HCT116 (cell line): ENCODE results near the gene CD99L2. TPM values are rescaled to one million over a fixed set of nuclear protein-coding genes. Genes with fewer than 3 reads are reported as not detected.

ENCODE experiments used
- ATAC-seq: fragments of 200-7000 bp; cut with Tn5 transposase; 2 replicates; pipeline ENCODE4 v1.9.1; 2020; ENCODE audit warnings: mild to moderate bottlenecking, moderate library complexity
- BruUV-seq: library from RNA; stranded (reverse); fragments of 400-500 nt; replicated peaks from 2 replicates; lab custom pipeline; 2021; lab: Mats Ljungman, UMichigan
- CTCF ChIA-PET: fragments of 300-600 bp; sonication (Branson Sonifier 250); formaldehyde crosslinking; loops from one replicate; lab custom pipeline; 2021; ENCODE audit warnings: antibody characterized with exemption; lab: Charles Lee
- POLR2A ChIA-PET: fragments of 300-600, 350-600 bp; sonication (Branson Sonifier 250); formaldehyde crosslinking; loops from one replicate; lab custom pipeline; 2021; ENCODE audit warnings: antibody characterized with exemption; lab: Charles Lee
- RAD21 ChIA-PET, 2 experiments: fragments of 300-600 bp; sonication (Branson Sonifier 250); formaldehyde crosslinking; loops; one replicate each; lab custom pipeline; 2023; ENCODE audit warnings: low total read pairs in 2 of 2; ENCODE audit not compliant: uncharacterized antibody in 2 of 2, unreplicated experiment in 2 of 2, low non-redundant PET in 1 of 2; lab: Charles Lee
- DNase-seq: peaks from one replicate; pipeline ENCODE4 v3.0.0-alpha.2; 2010; ENCODE audit warnings: low read depth, low spot score
- H2AFZ ChIP-seq: fragments of 200-600 bp; shearing (Covaris generic), sonication (generic); 2 replicates; pipeline ENCODE4 v1.6.1; 2017; ENCODE audit warnings: low read depth, mixed run types, mixed read lengths, antibody characterized with exemption, low read length; ENCODE audit not compliant: poor library complexity, severe bottlenecking
- H3K27ac ChIP-seq: 2 replicates; pipeline ENCODE4 v1.5.1; 2012; ENCODE audit warnings: low read depth, low read length
- H3K27me3 ChIP-seq: fragments of 200-600 bp; sonication (generic); 2 replicates; pipeline ENCODE4 v1.6.1; 2016; ENCODE audit warnings: mixed run types, low read length, mixed read lengths; ENCODE audit not compliant: insufficient read depth
- H3K36me3 ChIP-seq, 2 experiments: fragments of 200-500 bp in 1 of 2; fragments of 200-600 bp in 1 of 2; sonication (Bioruptor generic) in 1 of 2; sonication (generic) in 1 of 2; 2 replicates each; pipeline versions ENCODE4 v1.5.1 to v1.6.1; 2014 to 2016; ENCODE audit warnings: low read length in 2 of 2, inconsistent platforms in 1 of 2, mixed read lengths in 1 of 2, mixed run types in 1 of 2; ENCODE audit not compliant: insufficient read depth in 2 of 2, control insufficient read depth in 1 of 2
- H3K4me1 ChIP-seq, 2 experiments: fragments of 200-600 bp in 1 of 2; sonication (generic) in 1 of 2; 2 replicates each; pipeline versions ENCODE4 v1.5.1 to v1.6.1; 2012 to 2017; ENCODE audit warnings: low read length in 2 of 2, inconsistent platforms in 1 of 2, mild to moderate bottlenecking in 1 of 2, mixed read lengths in 1 of 2, mixed run types in 1 of 2, moderate library complexity in 1 of 2; ENCODE audit not compliant: insufficient read depth in 2 of 2, control insufficient read depth in 1 of 2
- H3K4me2 ChIP-seq: fragments of 200-600 bp; sonication (generic); 2 replicates; pipeline ENCODE4 v1.6.1; 2017; ENCODE audit warnings: mixed run types, low read length, mixed read lengths
- H3K4me3 ChIP-seq, 2 experiments: fragments of 200-600 bp in 1 of 2; sonication (generic) in 1 of 2; replicated peaks in 1 of 2; 2 replicates each; pipeline ENCODE4 v1.5.1; 2011 to 2016; ENCODE audit warnings: low read length in 2 of 2, control low read depth in 1 of 2, low read depth in 1 of 2, mild to moderate bottlenecking in 1 of 2, mixed read lengths in 1 of 2, mixed run types in 1 of 2
- H3K79me2 ChIP-seq: fragments of 200-600 bp; sonication (generic); 2 replicates; pipeline ENCODE4 v1.6.1; 2017; ENCODE audit warnings: mild to moderate bottlenecking, mixed run types, low read length, moderate library complexity, mixed read lengths; ENCODE audit not compliant: insufficient read depth
- H3K9ac ChIP-seq: fragments of 200-600 bp; sonication (generic); 2 replicates; pipeline ENCODE4 v1.6.1; 2016; ENCODE audit warnings: low read length, mixed read lengths
- H3K9me2 ChIP-seq: fragments of 200-600 bp; sonication (generic), shearing (Covaris generic); 2 replicates; pipeline ENCODE4 v1.6.1; 2017; ENCODE audit warnings: mixed run types, mild to moderate bottlenecking, moderate library complexity; ENCODE audit not compliant: insufficient read depth
- H3K9me3 ChIP-seq, 2 experiments: fragments of 200-500 bp in 1 of 2; fragments of 200-600 bp in 1 of 2; sonication (Bioruptor generic) in 1 of 2; sonication (generic) in 1 of 2; 2 replicates each; pipeline ENCODE4 v1.6.1; 2014 to 2017; ENCODE audit warnings: low read length in 2 of 2, mixed read lengths in 2 of 2, inconsistent platforms in 1 of 2, low read depth in 1 of 2, mild to moderate bottlenecking in 1 of 2, mixed run types in 1 of 2, moderate library complexity in 1 of 2; ENCODE audit not compliant: control insufficient read depth in 1 of 2, insufficient read depth in 1 of 2
- H4K20me1 ChIP-seq: fragments of 200-600 bp; sonication (generic), shearing (Covaris generic); 2 replicates; pipeline ENCODE4 v1.6.1; 2017; ENCODE audit warnings: mixed run types, mild to moderate bottlenecking, moderate library complexity; ENCODE audit not compliant: insufficient read depth
- CEBPB ChIP-seq: IDR thresholded peaks from 2 replicates; pipeline ENCODE4 v1.6.1; 2012; ENCODE audit warnings: low read depth
- EZH2phosphoT487 ChIP-seq: fragments of 200-600 bp; IDR thresholded peaks from 2 replicates; pipeline ENCODE4 v1.6.1; 2018; ENCODE audit warnings: antibody characterized with exemption, borderline replicate concordance
- FOSL1 ChIP-seq: IDR thresholded peaks from 2 replicates; pipeline ENCODE4 v1.6.1; 2012; ENCODE audit warnings: low read depth
- JUND ChIP-seq: IDR thresholded peaks from 2 replicates; pipeline ENCODE4 v1.6.1; 2012
- MAX ChIP-seq: IDR thresholded peaks from 2 replicates; pipeline ENCODE4 v1.6.1; 2012
- POLR2A ChIP-seq: IDR thresholded peaks from 2 replicates; pipeline ENCODE4 v1.7.0; 2011; ENCODE audit warnings: borderline replicate concordance; ENCODE audit not compliant: insufficient read depth, insufficient read length; ENCODE audit errors: extremely low read depth
- POLR2AphosphoS5 ChIP-seq: IDR thresholded peaks from 2 replicates; pipeline ENCODE4 v1.6.1; 2011; ENCODE audit warnings: mild to moderate bottlenecking, low read depth, low read length, moderate library complexity
- SRF ChIP-seq: IDR thresholded peaks from 2 replicates; pipeline ENCODE4 v1.6.1; 2012; ENCODE audit warnings: low read depth
- YY1 ChIP-seq: IDR thresholded peaks from 2 replicates; pipeline ENCODE4 v1.6.1; 2011; ENCODE audit warnings: low read length, low read depth, moderate library complexity, mild to moderate bottlenecking; ENCODE audit not compliant: insufficient replicate concordance; ENCODE audit errors: extremely low read depth
- ZNF274 ChIP-seq: fragments of 200-500 bp; sonication (Bioruptor generic); IDR thresholded peaks from 2 replicates; pipeline ENCODE4 v1.6.1; 2014; ENCODE audit warnings: mild to moderate bottlenecking, low read depth, low read length, inconsistent platforms
- intact Hi-C: fragments of 100-400 bp; cut with micrococcal nuclease; formaldehyde crosslinking; loops from 2 replicates; pipeline ENCODE4 v1.10.0; 2022
- total RNA-seq: library from RNA; stranded (reverse); gene quantifications from one replicate; pipeline ENCODE4 v1.2.1, GENCODE V29; 2021; ENCODE audit not compliant: unreplicated experiment

The CD99L2 gene
- total RNA-seq, 1 experiment from 2014 or later, result 6.2 TPM

DNA sequence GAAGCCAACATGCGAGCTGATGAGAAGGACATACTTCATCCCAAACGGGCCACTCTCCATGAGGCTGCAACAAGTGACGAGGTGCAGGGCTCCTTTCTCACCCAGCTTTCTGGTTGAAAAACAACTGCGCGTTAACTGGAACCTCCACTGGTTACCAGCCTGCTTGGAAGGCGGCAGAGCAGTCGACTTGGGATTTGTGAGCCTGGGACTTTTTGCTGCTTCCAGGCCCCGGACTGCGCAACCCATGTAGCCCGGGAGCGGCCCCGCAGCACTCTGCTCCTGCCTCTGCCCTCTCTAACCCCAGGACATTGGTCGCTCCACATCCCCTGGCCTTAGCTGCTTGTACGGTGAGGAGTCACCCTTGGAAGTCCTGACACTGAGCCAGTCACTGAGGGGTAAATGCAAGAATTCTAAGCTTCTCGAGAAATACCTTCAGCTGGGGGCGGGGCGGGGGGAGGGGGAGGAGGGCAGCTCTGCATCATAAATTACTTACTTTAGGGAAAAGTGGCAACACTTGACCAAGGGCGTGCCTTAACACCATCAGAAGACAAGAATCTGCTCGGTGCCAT lies 132.6 kb downstream of the CD99L2 start (continued):
- no peak for TF ChIP-seq POLR2A
- TF ChIP-seq POLR2AphosphoS5, result no peak

DNA sequence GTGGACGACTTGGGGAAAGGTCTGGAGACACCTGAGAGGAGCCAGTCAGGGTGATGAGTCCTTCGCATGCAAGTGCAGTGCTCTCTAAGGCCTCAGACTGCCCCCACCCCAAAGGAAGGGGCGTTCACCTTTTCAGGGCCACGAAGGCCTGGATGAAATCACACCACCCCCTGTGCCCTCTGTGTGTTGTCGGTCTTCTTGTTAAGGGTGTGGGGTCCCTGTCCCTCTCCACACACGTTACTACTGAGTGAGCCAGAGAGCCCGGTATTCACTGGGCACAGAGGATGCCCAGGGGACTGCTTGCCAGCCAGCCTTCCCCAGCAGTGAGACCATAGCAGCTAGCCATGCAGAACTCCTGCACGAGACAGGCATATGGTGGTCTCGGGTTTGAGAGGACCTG lies 133.2 kb downstream of the CD99L2 start:
- ATAC-seq (no peak), DNase-seq (no peak)
- H3K79me2 ChIP-seq, result no peaks in the 10 kb centered on the region
- no peak overlapping the region for H3K4me3 ChIP-seq
- intact Hi-C loops, result no loop called here
- no peak overlapping the region for H3K4me2 ChIP-seq
- no peaks in the 10 kb centered on the region for H3K4me1 ChIP-seq
- ChIA-PET CTCF (no interaction called here), POLR2A (no interaction called here), RAD21 (no interaction called here)
- H3K9me3 ChIP-seq, result no peaks in the 10 kb centered on the region
- no peak overlapping the region for H3K9ac ChIP-seq
- no peaks in the 10 kb centered on the region for H4K20me1 ChIP-seq
- H3K9me2 ChIP-seq, result no peaks in the 10 kb centered on the region
- H3K36me3 ChIP-seq, result no peaks in the 10 kb centered on the region
- no TSS peak for BruUV-seq
- no peak overlapping the region for H3K27ac ChIP-seq
- H2AFZ ChIP-seq, result no peak overlapping the region
- no peaks in the 10 kb centered on the region for H3K27me3 ChIP-seq
- no peak for TF ChIP-seq POLR2AphosphoS5
- TF ChIP-seq, all 23 proteins: peak for 0

DNA sequence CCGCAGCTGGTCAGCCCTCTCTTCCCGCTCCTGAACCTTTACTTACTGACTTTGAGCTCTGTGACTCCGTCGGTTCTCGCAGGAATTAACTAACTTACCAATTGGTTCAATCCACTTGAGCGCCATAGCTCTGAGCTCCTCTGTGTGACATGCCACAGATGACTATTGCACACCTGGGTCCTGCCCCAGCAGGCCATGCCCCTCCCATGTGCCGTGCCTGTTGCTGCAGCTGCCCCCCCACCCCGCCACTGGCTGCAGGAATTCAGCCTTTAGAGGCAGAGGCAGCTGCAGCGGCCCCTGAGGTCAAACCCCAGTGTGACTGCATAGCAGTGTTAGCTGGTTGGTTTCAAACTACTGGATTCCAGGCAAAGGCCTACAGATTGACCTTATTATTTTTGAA lies 134.7 kb downstream of the CD99L2 start:
- ChIA-PET CTCF (interaction anchor here (2.1 kb wide), 1 partner anchor 8 kb away, joined by 7 read pairs; no protein-coding TSS in a partner anchor), RAD21 (no interaction called here), POLR2A (no interaction called here)
- TF ChIP-seq POLR2A, result no peak
- TF ChIP-seq YY1, result no peak
- no peak for TF ChIP-seq SRF
- no peak for TF ChIP-seq FOSL1
- TF ChIP-seq JUND, result no peak
- TF ChIP-seq CEBPB, result no peak
- TF ChIP-seq EZH2phosphoT487, result no peak
- no peak for TF ChIP-seq ZNF274
- no peak for TF ChIP-seq MAX
- H3K36me3 ChIP-seq, result no peaks in the 10 kb centered on the region
- intact Hi-C loops, result no loop called here
- BruUV-seq, result no TSS peak
- H4K20me1 ChIP-seq, result no peaks in the 10 kb centered on the region
- H3K4me1 ChIP-seq, result no peaks in the 10 kb centered on the region
- no peak overlapping the region for H2AFZ ChIP-seq
- H3K4me2 ChIP-seq, result no peak overlapping the region
- no peaks in the 10 kb centered on the region for H3K79me2 ChIP-seq
- H3K9ac ChIP-seq, result no peak overlapping the region
- H3K9me3 ChIP-seq, result no peaks in the 10 kb centered on the region
- no peaks in the 10 kb centered on the region for H3K9me2 ChIP-seq
- H3K27ac ChIP-seq, result no peak overlapping the region
- H3K27me3 ChIP-seq, result no peaks in the 10 kb centered on the region
- ATAC-seq (no peak), DNase-seq (no peak)
- no peak overlapping the region for H3K4me3 ChIP-seq
